ENCODE data around the gene INAFM2.

The INAFM2 gene

DNA sequence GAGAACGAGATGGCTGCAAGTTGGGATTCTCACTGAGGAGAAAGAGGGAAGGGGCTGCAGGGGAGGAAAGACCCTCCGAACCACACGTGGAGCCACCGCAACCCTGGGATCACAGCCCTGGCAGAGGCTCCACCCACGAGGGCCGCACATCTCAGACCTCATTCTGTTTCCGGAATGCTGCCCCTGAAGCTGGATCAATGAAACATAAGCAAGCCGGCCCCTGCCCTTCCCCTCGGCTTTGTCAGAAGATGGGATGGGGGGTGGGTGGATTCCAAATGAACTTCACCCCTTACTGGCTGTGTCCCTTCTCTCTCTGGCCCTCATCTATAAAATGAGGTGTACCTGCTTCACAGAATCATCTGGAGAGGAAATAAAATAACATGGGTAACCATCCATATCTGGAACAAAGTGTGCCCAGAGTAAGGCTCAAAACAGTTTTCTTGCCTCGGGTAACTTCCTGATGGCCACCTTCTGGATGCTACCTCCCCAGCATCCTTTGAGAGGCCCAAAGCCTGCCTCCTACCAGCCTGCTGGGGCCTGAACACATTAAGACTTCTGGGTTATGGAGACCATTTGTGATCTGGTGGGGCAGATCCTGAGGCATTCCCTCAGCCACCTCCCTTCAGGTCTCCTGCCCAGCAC, 21.9 kb downstream of the INAFM2 start:
- no peak for DNase-seq

DNA sequence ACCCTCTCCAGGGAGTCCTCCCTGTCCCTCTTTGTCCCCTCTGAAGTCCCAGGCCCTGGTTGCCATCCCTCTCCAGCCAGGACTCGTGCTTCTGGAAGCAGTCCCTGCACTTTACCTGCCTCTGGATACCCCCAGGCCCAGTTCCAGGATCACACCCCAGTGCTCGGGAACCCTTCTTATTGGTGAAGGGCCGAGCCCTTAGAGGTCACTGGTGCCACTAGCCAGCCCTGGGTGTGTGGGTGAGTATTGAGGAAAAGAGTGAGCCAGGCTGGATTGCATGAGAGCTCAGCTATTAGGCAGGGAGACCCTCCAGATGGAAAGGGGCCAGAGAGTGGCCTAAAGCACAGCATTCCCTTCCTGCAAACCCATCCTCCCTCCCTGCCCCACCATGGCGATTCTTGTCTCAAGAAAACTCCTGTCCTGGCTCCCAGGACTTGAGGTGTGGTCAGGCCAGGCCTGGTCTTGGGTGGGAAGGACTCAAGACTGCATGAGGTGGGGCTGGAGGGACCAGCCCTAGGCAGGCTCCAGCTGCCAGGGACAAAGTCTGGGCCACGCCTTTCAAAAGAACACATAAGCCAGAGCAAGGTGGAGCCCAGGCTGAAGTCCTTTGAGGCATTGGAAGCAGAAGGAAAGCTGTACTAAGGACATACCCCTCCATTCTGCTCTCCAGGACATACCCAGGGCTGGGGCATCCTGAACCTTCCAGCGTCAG, 22.5 kb downstream of the INAFM2 start:
- DNase-seq, result no peak

DNA sequence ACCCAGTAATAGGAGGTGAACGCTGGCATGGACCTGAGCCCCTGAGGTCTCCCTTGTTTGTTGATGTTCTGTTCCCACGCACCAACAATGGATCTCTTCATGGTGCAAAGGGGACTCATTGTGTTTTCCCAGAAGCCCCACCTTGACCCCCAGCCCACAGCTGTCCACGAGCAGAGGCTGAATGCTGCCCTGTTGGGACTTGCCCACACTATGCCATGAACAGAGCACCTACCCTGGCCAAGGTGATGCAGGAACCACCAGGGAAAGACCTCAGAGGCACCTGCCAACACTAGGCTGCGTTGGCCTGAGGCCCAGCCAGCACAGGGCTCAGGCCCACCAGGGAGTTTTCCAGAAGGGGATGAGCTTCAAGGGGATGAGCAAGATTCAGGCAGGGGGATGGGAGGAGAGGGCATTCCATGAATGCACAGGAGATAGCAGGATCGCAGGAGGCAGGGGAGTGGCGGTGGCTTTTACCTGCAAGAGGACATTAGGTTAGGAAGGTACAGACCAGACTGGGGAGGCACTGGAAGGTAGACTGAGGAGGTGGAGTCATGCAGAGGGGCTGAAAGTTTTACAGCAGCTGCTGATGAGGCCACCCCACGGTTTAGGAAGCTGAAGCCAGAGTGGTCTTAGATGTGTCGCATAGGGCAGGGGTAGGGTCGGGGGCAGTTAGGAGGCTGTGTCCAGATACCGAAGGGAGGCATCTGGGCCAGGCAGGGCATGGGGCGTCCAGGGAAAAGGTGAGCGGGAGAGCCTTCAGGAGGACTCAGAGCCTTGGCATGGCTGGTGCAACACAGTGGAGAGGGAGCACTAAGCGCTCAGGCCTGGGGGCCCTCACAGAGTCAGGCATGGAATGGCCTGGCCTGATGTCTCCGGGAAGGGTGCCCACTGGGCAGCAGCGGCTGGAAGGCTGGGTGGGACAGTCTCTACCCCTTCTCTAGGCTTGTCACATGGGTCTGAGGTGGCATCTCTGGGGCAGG, 23.4 kb downstream of the INAFM2 start:
- DNase-seq, result no peak

DNA sequence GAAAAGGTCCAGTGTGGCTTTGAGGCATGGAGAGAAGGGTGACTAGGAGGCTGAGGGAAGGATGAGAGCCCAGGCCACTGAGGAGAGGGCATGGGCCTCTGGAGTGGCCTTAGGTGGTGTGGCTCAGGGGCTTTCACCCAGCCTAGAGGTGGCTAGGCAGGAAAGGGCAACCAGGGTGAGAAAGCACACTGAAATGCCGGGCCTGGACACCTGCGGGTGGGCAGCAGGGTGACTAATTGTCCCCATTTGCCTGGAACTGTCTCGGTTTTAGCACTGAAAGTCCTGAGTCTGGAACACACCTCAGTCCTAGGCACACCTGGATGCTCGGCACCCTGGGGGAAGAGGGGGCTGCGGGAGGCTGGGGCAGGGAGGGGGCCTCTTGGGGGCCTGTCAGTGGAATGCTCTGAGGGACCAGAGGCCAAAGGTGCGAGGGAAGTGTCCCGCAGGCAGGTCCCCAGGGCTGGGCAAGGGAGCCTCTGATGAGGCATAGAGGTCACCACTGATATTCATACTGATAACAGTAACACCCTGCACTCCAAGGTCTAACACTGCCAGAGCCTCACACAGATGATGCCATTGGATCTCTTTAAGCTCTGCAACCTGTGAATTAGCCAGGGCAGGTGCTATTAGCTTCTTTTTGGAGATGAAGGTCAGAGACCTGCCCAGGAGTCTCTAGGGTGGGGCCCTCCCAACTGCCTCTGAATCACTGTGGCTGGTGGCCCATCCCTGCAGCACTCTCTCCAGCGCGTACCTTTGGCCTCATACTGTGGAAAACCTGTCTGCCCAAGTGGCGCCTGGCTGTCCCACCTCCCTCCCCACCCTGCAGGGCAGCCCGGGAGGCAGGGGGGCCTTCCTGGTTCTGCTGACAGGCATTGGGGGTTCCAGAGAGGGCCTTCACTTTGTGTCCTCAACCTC, 24.3 kb downstream of the INAFM2 start:
- DNase-seq, result no peak

DNA sequence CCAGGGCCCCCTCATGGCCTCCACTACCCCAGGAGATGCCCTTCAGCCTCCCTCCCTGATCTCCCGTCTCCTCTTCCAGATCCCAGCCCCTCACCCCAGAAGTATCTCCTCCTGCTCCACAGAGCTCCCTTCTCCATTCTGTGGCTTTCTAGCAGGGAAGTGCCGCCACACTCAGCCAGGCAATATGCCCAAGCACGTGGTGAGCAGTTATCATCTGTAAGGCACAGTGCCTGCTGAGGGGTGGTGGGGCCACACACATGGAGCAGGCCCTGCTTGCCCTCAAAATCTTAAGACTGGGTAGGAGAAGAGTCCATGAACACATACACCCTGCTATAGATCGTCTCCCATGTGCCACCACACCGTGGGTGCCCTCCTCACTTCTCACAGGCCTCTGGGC, 25.0 kb downstream of the INAFM2 start:
- no peak for DNase-seq

DNA sequence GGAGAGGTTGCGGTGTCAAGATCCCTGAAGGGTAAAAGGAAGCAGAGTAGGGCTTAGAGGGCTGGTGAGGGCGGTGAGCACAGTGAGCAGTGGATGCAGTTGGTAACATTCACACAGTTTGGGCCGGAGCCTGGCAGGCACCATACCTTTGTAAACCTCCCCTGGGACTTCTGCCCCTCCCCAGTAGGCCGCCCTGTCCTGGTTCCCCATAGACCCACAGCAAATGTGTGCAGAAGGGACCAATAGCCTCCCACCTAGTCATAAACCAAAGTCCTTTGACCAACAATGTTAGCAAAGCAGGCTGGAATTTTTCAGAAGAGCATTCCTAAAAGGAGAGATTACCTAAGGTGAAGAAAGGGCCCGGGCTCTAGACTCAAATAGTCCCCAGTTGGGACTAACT, 25.7 kb downstream of the INAFM2 start:
- no peak for DNase-seq

DNA sequence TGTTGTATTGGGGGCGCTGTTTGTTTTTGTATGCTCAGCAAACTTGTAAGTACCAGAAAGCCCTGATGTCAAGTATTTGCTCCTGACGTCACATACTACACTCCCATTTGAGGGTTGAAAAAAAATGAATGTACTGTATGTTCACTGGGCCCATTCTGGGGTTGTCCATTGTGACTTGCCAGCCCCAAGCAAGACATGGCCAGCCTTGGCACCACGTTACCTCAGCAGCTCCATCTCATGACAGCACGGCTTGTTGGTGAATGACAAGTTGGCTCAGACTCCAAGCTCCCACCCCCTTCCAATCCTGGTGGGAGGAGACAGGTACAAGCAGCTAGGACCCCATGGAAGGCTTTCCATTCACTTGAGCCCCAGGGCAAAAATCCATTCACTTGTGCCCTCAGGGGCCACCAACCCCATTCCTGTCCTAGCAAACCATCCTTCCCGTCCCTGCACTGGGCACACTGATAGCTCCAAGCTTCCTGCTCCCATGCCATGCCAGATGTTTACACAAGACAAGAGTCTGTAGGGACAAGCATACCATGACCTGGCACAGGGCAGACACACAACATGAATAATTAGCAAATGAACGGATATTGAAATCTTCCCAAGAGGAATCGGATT, 28.9 kb downstream of the INAFM2 start:
- no peak for DNase-seq

DNA sequence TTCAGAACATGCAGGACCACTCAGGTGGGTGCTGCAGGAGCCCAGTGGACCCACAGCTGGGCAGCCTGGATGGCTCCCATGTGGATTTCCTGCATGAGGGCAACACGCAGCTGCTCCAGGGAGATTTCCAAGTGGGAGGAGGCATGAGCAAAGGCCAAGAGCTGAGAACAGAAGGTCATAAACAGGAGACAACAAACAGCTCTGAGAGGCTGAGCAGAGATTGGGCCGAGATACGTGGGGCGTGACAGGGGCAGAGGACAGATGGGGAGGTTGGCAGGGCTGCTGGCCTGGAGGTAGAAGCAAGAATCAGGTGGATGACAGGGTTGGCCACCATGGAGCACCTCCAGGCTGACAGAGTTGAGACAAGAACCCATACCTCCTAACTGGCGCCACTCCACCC, 30.2 kb downstream of the INAFM2 start:
- no peak for DNase-seq

DNA sequence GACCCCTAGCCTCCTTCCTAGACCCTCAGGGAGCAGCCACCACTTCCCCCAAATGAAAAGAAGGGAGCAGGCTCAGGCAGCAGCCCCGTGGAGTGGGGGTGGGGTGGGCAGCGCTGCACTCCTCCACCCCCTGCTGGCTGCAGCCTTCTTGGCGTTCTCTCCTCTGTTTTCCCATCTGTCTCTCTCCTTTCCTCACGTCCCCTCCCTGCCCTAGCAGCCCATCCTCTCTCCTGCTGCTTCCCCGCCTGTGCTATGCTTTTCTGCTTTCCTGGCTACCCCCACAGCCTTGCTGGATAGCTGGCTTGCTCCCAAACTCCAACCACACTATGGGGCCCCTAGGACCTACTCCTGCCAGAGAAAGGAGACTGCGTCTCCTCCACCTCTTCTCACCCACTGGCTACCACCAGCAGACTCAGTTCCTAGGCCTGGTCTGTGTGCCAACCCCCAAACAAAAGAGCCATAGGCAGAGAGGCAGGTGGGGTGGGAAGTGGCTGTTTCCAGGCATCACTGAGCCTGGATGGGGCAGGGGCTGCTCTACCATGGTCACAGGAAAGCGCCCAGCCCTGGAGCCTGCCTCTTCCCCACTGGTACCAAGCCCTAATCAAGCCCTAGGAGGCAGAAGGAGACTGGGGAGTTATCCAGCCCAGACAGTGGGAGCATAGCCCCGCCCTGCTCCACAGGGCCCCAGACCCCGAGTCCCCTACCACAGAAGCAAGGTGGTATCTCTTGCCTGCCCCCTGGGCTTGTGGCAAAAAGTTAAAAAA, 31.1 kb downstream of the INAFM2 start:
- DNase-seq, result no peak

DNA sequence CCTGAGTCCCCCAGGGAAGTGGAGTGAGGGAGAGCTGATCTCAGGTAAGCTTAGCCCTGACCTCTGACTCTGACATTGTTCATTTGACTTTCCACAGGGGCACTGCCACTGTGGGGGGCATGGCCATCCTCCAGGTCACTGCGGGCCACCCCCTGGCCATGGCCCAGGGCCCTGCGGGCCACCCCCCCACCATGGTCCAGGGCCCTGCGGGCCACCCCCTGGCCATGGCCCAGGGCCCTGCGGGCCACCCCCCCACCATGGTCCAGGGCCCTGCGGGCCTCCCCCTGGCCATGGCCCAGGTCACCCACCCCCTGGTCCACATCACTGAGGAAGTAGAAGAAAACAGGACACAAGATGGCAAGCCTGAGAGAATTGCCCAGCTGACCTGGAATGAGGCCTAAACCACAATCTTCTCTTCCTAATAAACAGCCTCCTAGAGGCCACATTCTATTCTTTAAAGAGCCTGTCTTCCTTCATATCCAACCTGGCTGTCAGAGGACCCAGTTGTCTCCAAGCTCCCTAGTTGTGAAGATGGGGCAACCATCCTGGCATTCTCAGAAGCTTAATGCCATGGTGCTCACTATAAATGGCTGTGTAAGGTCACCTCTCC, 32.6 kb downstream of the INAFM2 start:
- DNase-seq, result no peak

DNA sequence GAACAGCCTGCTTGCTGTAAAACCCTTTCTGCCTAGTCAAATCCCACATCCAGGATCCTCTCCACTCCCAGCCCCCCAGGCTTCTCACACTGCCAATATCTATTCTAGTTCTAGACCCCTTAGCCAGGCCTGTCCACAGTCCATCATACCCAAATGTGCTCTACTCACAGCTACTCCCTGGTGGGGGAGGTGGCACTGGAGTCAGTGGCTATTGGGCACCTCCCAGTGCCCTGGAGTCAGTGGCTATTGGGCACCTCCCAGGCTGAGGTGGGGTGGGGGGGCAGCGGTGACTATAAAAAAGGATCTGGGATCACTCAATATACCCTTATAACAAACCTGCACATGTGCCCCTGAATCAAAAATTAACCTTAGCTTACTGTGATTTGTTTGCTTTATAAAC, 33.8 kb downstream of the INAFM2 start:
- DNase-seq, result no peak

DNA sequence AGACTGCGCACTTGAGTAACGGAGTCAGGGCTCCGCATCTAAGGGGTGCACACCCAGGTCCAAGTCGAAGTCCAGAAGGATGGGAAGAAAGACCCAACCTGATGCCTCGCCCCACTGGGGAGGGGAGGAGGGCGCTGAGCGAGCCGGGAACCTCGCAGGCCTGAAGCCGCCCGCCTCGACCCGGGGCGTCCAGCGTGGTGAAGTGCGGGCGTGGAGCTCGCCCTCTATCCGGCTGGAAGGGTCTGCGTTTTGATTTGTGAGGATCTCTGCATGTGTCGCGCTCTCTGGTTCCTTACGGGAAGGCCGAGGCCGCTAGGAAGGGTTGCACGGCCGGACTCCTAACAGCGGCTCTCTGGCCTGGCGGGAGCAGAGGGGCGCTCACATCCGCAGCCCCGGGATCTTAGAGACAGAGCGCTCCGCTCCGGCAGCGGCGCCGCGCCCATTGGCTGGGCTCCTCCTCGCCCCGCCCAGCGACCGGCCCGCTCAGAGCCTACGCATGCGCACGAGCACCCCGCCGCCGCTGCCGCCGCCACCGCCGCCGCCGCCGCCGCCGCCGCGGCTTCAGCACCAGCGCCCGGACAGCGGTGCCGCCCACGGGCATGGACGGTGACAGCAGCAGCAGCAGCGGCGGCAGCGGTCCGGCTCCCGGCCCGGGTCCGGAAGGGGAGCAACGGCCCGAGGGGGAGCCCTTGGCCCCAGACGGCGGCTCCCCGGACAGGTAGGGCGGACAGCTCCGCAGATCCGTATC, 34.4 kb downstream of the INAFM2 start, which contains the start of gene DISP2:
TSS of gene DISP2 (plus strand) at position 497 of the 748 bp plus-strand sequence. CDS start at position 600, 103 bp downstream.
- peak; percentile 88 for DNase-seq

DNA sequence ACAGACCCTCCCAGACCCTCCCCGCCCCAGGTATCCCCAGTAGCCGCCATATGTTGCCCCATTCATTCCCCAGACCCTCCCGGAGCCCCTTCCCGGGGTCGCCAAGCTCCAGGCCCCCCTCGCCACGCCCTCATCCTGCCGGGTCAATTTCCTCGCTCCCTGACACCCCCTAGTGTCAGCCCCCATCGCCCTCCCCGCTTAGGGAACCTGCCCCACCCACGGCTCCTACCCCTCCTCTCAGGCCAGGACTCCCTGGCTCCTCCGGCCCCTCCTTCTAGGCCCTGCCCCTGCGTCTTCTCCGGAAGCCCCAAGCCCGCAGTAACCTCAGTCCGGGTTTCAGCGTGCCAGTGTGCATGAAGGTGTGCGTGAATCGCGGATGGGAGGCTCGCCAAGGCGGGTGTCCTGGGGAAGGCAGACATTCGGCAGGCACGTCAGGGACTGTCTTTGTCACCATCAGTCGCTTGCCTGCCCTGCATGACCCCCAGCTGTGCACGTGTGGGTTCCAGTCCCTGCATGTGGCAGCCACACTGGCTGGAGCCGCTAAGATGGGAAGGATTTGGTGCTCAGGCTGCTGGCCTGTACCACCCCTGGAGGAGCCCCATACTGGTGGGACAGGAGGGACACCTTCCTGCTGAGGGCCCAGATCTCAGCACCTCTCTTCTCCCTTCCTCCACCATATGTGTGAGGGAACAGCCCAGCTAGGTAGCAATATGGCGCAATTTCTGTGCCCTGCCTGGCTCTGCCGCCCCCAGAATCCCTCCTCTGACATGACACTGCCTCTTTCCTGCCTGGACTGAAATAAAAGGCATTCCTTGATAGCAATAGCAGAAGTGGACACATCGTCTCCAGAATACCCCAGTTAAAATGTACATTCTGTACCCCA, 35.2 kb downstream of the INAFM2 start:
- DNase-seq, result no peak

DNA sequence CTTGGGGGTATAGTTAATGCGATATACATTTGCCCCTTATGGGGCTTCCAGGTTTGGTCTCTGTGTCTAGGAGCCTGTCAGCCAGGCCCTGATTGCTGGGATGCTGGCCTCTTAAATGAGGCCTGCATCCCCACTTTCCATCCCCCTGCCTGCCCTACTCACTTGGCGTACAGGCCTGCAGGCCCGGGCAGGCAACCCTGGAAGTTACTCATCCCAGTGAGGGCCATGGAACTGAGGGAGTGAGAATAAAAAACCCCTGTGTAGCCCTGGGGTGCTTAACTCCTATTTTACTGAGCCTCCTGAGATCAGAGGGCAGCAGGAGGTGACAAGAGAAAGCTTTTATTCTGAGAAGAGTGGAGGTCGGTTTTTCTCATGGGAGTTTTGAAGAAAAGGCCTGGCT, 36.5 kb downstream of the INAFM2 start:
- no peak for DNase-seq

DNA sequence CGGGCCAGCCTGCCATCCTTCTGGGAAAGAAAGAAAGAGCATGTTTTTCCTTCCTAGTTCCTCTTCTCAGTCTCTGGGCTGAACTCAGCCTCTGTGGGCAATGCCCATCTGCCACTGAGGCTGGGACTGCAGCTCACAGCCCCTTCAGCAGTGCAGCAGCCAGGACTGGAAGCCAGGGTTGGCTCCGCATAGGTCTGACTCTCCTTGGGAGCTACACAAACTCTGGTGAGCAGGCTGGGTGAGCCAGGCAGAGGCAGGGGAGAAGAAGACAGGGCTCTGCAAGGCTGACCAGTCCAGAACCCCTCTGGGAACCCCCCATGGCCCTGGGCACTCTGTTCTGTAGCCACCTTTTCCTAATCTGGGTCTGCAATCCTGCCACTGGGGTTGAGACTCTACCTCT, 38.1 kb downstream of the INAFM2 start:
- no peak for DNase-seq

DNA sequence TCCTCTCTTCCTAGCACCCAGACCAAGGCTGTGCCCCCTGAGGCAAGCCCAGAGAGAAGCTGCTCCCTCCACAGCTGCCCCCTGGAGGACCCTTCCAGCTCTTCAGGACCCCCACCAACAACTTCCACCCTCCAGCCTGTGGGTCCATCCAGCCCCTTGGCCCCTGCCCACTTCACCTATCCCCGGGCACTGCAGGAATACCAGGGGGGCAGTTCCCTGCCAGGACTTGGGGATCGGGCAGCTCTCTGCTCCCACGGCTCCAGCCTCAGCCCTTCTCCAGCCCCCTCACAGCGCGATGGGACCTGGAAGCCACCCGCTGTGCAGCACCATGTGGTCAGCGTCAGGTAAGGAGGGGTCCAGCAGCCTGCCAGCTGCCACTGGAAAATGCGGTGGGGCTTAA, 40.1 kb downstream of the INAFM2 start:
- DNase-seq, result no peak

DNA sequence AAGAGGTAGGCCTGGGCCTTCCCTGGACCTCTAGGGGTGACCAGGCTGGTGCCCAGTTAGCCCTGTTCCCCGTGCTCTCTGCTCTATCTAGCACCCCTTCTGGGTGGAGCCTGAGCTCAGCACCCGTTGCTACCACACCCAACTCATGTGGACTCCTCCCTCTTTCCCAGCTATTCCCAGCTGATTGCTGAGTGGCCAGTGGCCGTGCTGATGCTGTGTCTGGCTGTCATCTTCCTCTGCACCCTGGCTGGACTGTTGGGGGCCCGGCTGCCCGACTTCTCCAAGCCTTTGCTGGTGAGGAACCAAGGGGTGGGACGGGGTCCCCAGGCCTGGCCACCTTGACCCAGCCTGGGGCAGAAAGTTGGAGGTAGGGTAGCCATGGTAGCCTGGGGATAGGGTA, 40.8 kb downstream of the INAFM2 start:
- DNase-seq, result no peak

DNA sequence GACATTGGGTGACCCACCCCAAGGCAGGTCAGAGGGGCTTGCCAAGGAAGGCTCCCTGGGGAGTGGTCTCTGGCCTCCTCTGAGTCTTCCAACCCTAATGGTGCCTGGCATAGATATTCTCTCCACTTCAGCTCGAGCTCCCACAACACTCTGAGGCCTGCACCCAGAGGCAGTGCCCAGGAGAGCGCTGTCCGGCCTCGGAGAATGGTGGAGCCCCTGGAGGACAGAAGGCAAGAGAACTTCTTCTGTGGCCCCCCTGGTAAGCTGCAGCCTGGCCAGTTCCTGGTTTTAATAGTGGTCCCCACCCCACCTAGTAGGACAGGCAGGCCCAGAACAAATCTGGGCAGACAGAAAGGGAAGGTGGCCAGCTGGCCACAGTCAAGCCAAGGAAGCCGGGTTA, 41.5 kb downstream of the INAFM2 start:
- no peak for DNase-seq

Measured in stimulated activated CD4-positive, alpha-beta T cell treated with anti-CD3 and anti-CD28 coated beads, Interleukin-1b, Interleukin-23, amount 100 ng/mL, for 48 hours (primary cell).